Lung (tissue), 12 donors: ENCODE results near the gene SNED1. TPM values are rescaled to one million over a fixed set of nuclear protein-coding genes. Genes with fewer than 3 reads are reported as not detected.

ENCODE experiments used
- ATAC-seq: fragments of 200-7000 bp; cut with Tn5 transposase; one replicate; pipeline ENCODE4 v1.9.1; 2020; ENCODE audit warnings: moderate number of reproducible peaks; ENCODE audit not compliant: insufficient read depth, low FRiP score
- DNase-seq, 3 donors: peaks; one replicate each; pipeline ENCODE4 v3.0.0-alpha.2; 2013 to 2017
- H3K27ac ChIP-seq, 2 donors: one replicate each; pipeline ENCODE4 v1.5.1; 2013; ENCODE audit warnings: mild to moderate bottlenecking in 2 of 2, moderate library complexity in 2 of 2, control low read depth in 1 of 2, inconsistent platforms in 1 of 2, low read depth in 1 of 2, low read length in 1 of 2
- H3K27me3 ChIP-seq, 3 donors: one replicate each; pipeline ENCODE4 v1.5.1; 2013; ENCODE audit warnings: low read length in 2 of 3; ENCODE audit not compliant: control insufficient read depth in 3 of 3, insufficient read depth in 3 of 3
- H3K36me3 ChIP-seq, 4 donors: one replicate each; pipeline ENCODE4 v1.5.1; 2013; ENCODE audit warnings: low read length in 4 of 4, mild to moderate bottlenecking in 1 of 4, moderate library complexity in 1 of 4; ENCODE audit not compliant: control insufficient read depth in 4 of 4, insufficient read depth in 4 of 4
- H3K4me1 ChIP-seq, 5 donors: one replicate each; pipeline ENCODE4 v1.5.1; 2013; ENCODE audit warnings: low read length in 5 of 5, mild to moderate bottlenecking in 2 of 5, moderate library complexity in 1 of 5; ENCODE audit not compliant: control insufficient read depth in 5 of 5, insufficient read depth in 5 of 5
- H3K4me3 ChIP-seq: one replicate; pipeline ENCODE4 v1.5.1; 2013; ENCODE audit warnings: mild to moderate bottlenecking, control low read depth, moderate library complexity
- H3K9ac ChIP-seq, 2 donors: one replicate each; pipeline ENCODE4 v1.5.1; 2013; ENCODE audit warnings: low read length in 2 of 2, control low read depth in 1 of 2; ENCODE audit not compliant: insufficient read depth in 1 of 2
- H3K9me3 ChIP-seq, 4 donors: one replicate each; pipeline ENCODE4 v1.5.1; 2013; ENCODE audit warnings: low read length in 3 of 4, mild to moderate bottlenecking in 1 of 4, moderate library complexity in 1 of 4; ENCODE audit not compliant: control insufficient read depth in 4 of 4, insufficient read depth in 3 of 4
- WGBS, 2 donors: extraction: QIAGEN DNeasy Blood & Tissue Kit; methylation state at CpG; one replicate each; pipeline ENCODE4 v1.1.7; 2013; 5-methylcytosine and 5-hydroxymethylcytosine counted together
- polyA plus RNA-seq, 2 donors: library from polyadenylated mRNA; stranded (reverse); fragments of 200-250 nt; gene quantifications; one replicate each; pipeline ENCODE4 v1.2.1, GENCODE V29; 2013
- total RNA-seq, 2 donors: library from RNA; depleted of rRNA in 1 of 2; stranded (reverse); fragments of >200 nt in 1 of 2; gene quantifications; one replicate each; pipeline ENCODE4 v1.2.1, GENCODE V29; 2014 to 2021
- TF ChIP-seq, protein P1 (sequence below): IDR thresholded peaks from 2 replicates; pipeline ENCODE4 v1.5.1; 2012; ENCODE audit warnings: mild to moderate bottlenecking; ENCODE audit errors: control extremely low read depth, extremely low read depth
- donor health status: control.
- donor health status: control.
- donor health status: Bipolar disorder and iron deficiency.
- donor health status: healthy.
- donor health status: DM: yes; HTN: yes; CAD: no.

Gene SNED1
- total and polyA plus RNA-seq, 4 donors: 5.9 to 74.6 (median 34.7) TPM

DNA sequence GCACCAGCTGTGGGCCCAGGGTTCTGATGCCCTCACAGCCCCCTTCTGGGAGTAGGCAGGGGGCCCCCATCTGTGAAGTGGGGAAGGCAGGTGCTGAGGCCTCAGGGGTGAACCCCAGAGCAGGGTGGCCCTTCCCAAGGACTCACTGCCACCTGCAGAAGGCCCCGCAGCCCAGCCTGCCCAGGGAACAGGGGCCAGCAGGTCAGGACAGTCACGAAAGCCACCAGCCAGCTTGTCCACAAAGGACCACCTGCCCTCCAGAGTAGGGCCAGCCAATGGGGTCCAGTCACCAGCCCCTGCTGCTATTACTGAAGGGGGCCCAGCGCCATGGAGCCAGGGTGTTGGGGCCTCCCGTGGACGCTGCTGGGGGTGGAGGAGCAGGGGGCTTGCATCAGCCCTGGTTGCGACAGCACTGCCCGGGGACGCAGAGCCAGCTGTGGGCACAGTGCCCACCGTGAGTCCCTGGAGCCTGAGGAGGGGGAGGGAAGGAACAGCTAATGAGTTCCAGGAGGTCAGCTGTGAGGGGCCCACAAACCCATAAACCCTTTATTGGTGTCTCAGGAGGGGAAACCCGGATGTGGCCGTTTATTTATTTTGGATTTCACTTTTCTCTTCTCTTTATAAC lies 11.5 kb upstream of the SNED1 start:
- H3K36me3 ChIP-seq: no peaks in the 10 kb centered on the region
- no peaks in the 10 kb centered on the region for H3K27me3 ChIP-seq
- no peak for ATAC-seq
- peak; percentile 81 to 88 (median 85) for DNase-seq
- H3K9me3 ChIP-seq: peaks cover 0 to 5% (median 0%) of the 10 kb centered on the region in 4 donors
- peak overlapping the region in 1 of 2 donors; percentile 27 for H3K27ac ChIP-seq
- no peak overlapping the region for H3K9ac ChIP-seq
- TF ChIP-seq, protein P1, sequence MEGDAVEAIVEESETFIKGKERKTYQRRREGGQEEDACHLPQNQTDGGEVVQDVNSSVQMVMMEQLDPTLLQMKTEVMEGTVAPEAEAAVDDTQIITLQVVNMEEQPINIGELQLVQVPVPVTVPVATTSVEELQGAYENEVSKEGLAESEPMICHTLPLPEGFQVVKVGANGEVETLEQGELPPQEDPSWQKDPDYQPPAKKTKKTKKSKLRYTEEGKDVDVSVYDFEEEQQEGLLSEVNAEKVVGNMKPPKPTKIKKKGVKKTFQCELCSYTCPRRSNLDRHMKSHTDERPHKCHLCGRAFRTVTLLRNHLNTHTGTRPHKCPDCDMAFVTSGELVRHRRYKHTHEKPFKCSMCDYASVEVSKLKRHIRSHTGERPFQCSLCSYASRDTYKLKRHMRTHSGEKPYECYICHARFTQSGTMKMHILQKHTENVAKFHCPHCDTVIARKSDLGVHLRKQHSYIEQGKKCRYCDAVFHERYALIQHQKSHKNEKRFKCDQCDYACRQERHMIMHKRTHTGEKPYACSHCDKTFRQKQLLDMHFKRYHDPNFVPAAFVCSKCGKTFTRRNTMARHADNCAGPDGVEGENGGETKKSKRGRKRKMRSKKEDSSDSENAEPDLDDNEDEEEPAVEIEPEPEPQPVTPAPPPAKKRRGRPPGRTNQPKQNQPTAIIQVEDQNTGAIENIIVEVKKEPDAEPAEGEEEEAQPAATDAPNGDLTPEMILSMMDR: no peak
- peaks cover 0 to 26% (median 12%) of the 10 kb centered on the region in 5 donors for H3K4me1 ChIP-seq
- WGBS, 2 donors: 16 to 22% methylated on average over 11 of the region's 11 CpGs
- H3K4me3 ChIP-seq: no peak overlapping the region

- H3K36me3 ChIP-seq: no peaks in the 10 kb centered on the region
- no peaks in the 10 kb centered on the region for H3K27me3 ChIP-seq
- H3K27ac ChIP-seq: peak overlapping the region in 1 of 2 donors; percentile 65
- no peak overlapping the region for H3K9ac ChIP-seq
- TF ChIP-seq, protein P1: no peak
- no peak overlapping the region for H3K4me3 ChIP-seq
- DNase-seq (no peak), ATAC-seq (no peak)
- WGBS, 2 donors: 77 to 87% methylated on average over 6 of the region's 6 CpGs
- H3K9me3 ChIP-seq: peaks cover 0 to 5% (median 0%) of the 10 kb centered on the region in 4 donors
- H3K4me1 ChIP-seq: peaks cover 0 to 30% (median 12%) of the 10 kb centered on the region in 5 donors
Observed at GRCh38 chr2:240987588-240987987, 10.8 kb upstream of the SNED1 start.

DNA sequence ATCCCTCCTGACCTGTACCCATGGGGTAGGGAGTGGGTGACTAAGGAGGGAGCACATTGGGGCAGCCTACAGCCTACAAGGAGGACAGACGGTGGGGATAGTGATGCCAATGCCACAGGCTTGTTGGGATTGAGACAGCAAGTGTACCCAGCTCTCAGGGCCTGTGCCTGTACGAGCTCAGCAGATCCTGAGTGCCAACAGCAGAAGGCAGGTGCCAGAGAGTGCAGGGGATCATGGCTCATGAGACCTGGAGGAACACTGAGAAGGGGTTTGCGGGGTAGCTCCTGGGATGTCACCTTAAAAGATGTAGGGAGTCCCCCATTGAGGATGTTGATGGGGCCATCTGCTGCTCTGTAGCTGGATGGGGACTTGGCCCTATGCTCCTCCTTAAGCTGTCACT lies 10.3 kb upstream of the SNED1 start:
- H3K36me3 ChIP-seq: no peaks in the 10 kb centered on the region
- no peak overlapping the region for H3K9ac ChIP-seq
- no peak for ATAC-seq
- H3K27me3 ChIP-seq: no peaks in the 10 kb centered on the region
- H3K9me3 ChIP-seq: peaks cover 0 to 5% (median 0%) of the 10 kb centered on the region in 4 donors
- H3K27ac ChIP-seq: peak overlapping the region in 1 of 2 donors; percentile 65
- H3K4me3 ChIP-seq: no peak overlapping the region
- H3K4me1 ChIP-seq: peaks cover 0 to 30% (median 12%) of the 10 kb centered on the region in 5 donors
- DNase-seq: no peak
- WGBS, 2 donors: 83 to 93% methylated on average over 3 of the region's 3 CpGs
- TF ChIP-seq, protein P1: no peak
